ENCODE data around the gene MDM2. TPM values are rescaled to one million over a fixed set of nuclear protein-coding genes. Genes with fewer than 3 reads are reported as not detected.

The MDM2 gene
- 106 and 140 TPM in 2 replicates for total RNA-seq (2014; rRNA removed; shearing (Covaris generic))

DNA sequence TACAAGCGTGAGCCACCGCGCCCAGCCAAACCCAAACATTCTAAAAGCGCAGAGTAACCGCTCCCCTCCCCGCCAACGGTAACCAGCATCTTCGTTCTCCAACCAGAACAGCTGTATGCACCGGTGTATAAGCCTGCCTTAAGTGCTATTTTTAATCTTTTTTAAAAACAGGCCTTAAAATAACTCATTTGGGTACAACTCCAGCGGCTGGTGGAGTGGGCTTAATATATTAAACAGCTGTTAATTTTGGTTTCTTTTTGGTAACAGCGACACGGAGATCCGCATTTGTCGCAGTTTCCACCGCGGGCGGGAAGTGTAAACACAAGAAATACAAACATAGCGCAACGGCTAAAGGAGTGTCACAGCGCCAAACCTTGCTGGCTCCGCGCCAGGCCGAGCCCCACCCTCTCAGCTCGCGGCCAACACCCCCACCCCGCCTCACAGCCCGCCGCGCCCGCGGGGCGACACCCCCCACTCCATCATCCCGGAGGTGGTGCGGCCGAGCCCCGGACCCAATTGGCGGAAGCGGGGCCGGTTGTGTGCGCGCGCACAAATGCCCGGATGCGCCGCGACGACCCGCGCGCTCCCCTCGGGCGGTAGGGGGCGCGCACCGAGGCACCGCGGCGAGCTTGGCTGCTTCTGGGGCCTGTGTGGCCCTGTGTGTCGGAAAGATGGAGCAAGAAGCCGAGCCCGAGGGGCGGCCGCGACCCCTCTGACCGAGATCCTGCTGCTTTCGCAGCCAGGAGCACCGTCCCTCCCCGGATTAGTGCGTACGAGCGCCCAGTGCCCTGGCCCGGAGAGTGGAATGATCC, at the start of gene MDM2:
Gene MDM2, plus strand, starts transcription at position 602 of the 812 bp plus-strand sequence. CDS start 301 bp downstream, outside the sequence.

Other genes with a start within 250 kb of the MDM2 start
- 87.4 and 94.6 TPM in 2 replicates for gene RAP1B, start 197.3 kb upstream of the MDM2 start, total RNA-seq (2014; rRNA removed; shearing (Covaris generic))
- gene NUP107, start 121.2 kb upstream of the MDM2 start, total RNA-seq (2014; rRNA removed; shearing (Covaris generic)): 88.5 and 91.0 TPM in 2 replicates
- 1.5 and 3.0 TPM in 2 replicates for gene SLC35E3, start 62.0 kb upstream of the MDM2 start, total RNA-seq (2014; rRNA removed; shearing (Covaris generic))
- 0.60 and 1.5 TPM in 2 replicates for gene CPM, start 125.0 kb downstream of the MDM2 start, total RNA-seq (2014; rRNA removed; shearing (Covaris generic))

Measured in A375 (cell line).